ENCODE data around the gene NARF.
"Not testable (repeated sequence)": the region's sequence is repeated elsewhere in the genome, so short reads cannot be mapped to it uniquely, and the experiment has no call there.

NARF gene

DNA sequence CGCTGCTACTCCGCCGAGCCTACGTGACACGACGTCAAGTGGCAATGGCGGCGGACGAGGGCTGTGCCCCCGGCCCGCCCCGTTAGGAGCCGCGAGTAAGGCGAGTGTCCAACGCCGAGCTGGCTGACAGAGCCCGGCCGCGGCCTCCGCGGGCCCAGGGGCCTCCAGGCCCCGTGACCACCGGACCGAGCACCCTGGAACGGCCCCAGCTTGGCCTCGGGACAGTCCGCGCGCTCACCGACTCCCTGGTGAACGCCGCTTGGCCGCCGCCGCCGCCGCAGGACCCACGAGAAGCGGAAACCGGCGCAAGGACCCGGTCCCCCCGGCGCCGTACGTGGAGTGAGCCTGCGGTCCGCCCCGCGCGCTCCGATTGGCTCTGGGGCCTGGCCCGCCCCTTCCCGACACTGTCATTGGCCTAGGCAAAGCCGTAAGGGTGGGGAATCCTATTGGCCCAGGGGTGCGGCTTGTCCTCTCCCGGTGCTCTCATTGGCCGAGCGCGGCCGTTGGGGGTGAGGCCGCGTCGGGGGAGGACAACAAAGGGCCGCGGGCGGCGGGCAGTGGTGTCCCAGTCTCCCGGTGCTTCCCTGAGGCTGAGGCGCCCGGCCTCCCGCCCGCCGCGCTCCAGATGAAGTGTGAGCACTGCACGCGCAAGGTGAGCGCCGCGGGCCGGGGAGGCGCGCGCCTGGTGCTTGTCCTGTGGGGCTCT lies at the start of gene NARF:
TSS of gene NARF (plus strand) at position 563 of the 706 bp plus-strand sequence. CDS start at position 626, 63 bp downstream.
- peak; percentile 94 for DNase-seq

- DNase-seq = no peak
Observed at GRCh38 chr17:82408938-82409318, 49.6 kb upstream of the NARF start.

DNA sequence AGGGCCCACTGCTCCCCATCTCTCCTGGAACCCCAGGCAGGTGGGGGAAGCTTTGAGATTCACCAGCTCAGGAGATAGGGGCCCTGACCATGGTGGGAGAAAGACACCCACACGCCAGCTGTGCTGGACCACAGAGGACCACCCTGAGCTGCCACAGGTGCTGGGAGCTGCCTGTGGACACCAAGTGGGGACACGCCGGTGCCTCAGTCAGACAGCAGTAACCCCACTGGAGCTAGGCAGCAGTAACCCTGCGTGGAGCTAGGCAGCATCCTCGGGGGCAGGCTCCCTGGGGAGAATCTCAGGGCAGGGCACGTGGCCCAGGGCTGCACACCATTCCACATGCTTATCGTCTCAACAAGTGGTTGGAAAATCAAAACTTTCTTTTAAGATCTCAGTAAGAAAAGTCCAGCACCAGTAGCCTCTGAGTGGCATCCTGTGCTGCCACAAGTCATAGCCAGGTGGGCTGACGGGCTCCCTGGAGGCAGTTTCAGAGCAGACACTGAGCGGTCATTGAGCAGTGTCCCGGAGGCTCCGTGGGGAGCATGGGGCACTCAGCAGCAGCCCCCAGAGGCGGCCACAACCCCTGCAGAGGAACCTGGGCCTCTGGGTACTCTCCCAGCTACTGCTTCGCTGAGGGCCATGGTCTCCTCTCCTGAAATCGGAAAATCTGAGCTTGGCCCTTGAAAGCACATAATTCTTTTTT lies 48.4 kb upstream of the NARF start:
- no peak for DNase-seq

GRCh38 chr17:82411396-82412053 lies 47.0 kb upstream of the NARF start:
- no peak for DNase-seq

- DNase-seq = not testable (repeated sequence)
Observed at GRCh38 chr17:82412081-82412480, 46.5 kb upstream of the NARF start.

DNA sequence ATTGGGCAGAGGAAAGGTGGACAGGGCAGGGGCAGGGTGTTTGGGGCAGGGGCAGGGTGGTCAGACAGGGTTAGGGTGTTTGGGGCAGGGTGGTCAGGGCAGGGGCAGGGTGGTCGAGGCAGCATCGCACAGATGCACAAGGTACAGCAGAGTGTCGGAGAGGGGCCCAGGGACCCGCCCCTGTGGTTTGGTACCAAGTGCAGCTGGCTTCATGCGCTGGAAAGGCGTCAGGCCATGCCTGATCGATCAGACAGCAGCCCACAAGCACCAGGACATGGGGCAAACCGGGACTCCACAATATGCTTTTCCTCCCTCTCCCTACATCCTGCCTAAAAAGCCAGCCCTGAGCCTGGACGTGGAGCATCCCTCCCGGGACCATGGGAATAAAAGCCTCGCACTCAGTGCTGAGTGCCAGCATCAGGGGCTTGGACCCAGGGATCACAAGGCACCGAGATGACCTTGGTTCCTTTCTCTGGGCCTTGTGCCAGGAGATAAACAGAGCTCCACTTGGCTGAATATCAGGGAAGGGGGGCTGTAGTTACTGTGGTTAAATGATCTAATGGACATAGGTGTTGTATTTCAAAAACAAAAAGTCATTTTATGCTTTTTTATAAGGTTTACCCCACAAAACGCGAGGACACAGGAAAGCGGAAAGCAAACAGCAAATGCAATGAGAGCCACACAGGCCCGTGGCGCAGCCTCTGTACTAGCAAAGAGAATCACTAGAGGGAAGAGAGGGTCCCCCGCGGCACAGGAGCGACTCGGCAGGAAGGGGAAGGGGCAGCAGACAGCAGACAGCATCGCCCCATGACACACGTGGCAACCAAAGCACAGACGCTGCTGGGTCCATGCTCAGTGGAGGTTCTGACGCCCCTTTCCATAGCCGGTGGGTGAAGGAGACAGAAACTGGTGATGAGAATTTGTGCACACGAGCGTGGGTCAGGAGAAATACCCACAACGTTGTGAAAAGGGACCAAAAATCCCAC lies 45.7 kb upstream of the NARF start:
- no peak for DNase-seq

DNA sequence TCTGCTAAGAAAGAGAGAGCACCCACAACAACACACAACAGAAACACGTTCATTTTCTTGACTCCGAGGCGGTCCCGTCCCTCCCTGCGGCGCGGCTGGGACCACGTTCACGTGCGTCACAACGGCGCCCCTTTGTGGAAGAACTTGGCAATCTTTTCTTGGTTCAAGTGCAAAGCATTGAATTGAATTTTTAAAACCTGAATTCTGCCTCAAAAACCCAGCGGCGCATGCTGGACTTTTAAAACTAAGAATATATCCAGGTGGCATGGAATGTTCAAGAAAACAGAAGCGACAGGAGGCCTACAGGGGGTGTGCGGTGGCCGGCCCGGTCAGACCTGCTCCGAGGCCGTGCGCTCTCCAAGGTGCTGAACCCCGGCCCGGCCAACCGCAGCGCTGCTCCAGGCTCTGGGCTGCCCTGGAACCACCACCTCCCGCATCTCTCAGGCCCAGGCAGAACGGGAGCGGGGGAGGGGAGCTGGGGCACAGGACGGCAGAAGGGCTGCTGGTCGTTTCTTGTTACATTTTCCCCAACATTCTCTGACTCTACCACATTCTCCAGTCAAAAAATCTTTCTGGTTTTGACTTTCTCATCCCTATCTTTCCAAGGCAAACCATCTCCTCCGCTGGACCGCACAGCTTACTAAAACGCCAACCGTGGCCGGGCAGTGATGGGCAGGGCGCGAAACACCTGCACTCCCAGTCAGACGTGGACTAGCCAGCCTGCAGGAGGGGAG lies 43.8 kb upstream of the NARF start:
- peak; percentile 43 for DNase-seq

- DNase-seq = no peak
Observed at GRCh38 chr17:82415336-82415735, 43.2 kb upstream of the NARF start.

GRCh38 chr17:82415786-82416185 lies 42.8 kb upstream of the NARF start:
- no peak for DNase-seq

DNA sequence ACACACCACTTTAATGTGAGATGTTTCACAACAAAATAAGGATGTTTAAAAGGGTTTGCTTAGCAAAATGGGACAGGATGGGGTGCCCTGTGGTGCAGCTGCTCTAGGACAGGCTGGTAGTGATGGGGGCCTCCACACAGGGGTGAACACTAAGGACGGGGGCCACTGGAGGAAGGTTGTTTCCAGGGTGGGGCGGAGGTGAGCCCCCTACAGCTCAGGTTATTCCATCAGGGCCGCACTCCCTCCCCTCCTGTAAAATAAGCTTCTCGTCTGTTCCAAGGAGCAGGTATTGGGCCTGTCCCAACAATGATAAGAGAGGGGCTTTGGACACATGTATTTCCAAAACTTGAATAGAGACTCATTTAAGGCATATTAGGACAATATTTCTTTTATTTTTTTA lies 42.3 kb upstream of the NARF start:
- DNase-seq = no peak

DNA sequence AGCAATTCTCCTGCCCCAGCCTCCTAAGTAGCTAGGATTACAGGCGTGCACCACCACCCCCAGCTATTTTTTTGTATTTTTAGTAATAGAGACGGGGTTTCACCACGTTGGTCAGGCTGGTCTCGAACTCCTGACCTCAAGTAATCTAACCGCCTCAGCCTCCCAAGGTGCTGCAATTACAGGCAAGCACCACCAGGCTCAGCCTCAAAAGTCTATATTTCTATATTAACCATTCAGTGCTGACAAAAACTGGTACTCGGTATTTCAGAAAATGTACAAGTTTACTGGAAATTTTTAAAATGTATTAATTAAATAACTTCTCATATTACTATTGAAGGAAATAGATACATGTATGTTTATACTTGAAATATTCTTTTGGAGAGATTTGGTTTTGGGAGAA lies 41.8 kb upstream of the NARF start:
- DNase-seq = no peak

GRCh38 chr17:82418001-82418986 lies 40.2 kb upstream of the NARF start, which contains the start of the genes HEXD and OGFOD3:
TSS of gene HEXD (plus strand) at chr17:82418347. CDS start at chr17:82419800, 1,453 bp downstream.
TSS of gene OGFOD3 (minus strand) at chr17:82418586. CDS start at chr17:82418485, 101 bp downstream.
- DNase-seq = peak; percentile 63

DNA sequence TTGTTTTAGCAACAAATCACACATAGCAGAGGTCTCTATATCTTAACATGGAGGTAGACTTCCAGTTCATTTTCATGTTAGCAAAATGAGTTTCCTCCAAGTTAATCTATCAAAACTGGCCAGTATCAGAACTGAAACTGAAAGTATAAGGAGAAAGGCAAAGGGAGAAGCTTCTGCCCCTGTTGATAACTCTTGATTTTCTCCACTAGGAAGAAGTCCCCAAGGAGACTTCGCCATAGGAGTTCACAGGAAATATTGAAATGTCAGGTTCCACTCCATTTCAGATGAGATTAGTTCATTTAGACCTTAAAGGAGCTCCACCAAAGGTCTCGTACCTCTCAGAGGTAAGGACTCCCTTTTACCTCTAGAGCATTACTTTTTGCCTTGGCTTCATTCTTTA lies 39.0 kb upstream of the NARF start:
- DNase-seq = no peak

- no peak for DNase-seq
Observed at GRCh38 chr17:82424001-82424862, 34.3 kb upstream of the NARF start.

DNA sequence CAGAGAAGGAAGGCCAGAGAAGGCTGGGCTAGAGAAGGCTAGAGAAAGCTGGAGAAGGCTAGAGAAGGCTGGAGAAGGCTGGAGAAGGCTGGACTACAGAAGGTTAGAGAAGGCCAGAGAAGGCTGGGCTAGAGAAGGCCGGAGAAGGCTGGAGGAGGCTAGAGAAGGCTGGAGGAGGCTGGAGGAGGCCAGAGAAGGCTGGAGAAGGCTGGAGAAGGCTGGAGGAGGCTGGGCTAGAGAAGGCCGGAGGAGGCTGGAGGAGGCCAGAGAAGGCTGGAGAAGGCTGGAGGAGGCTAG lies 33.7 kb upstream of the NARF start:
- no peak for DNase-seq

DNA sequence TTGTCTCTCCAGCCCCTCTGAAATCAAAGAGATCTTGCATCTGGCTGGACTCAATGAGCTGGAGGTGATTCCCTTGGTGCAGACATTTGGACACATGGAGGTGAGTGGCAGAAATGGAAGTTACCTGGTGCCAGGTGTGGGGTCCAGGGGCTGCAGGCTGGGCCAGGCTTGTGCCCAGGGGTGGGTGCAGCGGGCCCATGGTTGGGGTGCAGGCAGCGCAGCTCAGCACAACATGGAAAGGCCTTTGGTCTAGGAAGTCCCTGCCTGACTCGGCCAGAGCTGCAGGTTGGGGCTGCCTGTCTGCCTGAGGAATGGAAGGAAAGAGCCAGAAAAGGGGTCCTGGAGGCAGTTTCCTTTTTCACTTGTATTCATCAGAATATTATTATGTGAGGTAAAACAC lies 30.0 kb upstream of the NARF start:
- no peak for DNase-seq

- DNase-seq = no peak
Observed at GRCh38 chr17:82429824-82430223, 28.7 kb upstream of the NARF start.

GRCh38 chr17:82432017-82432416 lies 26.5 kb upstream of the NARF start:
- DNase-seq = no peak

DNA sequence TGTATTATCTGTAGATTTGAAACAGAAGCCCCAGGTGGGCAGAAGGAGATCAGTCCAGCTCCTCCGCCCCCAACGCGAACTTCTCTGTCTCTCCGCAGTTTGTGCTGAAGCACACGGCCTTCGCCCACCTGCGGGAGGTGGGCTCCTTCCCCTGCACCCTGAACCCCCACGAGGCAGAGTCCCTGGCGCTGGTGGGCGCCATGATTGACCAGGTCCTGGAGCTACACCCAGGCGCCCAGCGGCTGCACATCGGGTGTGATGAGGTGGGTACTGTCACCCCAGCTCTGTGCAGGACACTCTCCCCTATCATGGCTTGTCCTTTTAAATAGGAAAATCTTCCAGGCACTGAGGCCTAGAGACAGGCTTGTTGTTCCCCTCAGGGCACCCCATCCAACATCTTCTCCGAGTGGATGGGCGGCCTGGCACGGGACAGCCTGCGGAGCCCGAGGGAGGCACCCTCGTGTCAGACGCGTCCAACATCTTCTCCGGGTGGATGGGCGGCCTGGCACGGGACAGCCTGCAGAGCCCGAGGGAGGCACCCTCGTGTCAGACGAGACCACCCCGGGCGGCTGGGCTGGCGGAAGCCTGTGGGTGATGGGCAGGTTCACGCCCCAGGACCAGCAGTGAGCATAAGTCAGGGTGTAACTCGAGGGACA lies 24.9 kb upstream of the NARF start:
- no peak for DNase-seq
